22Rv1 (cell line): ENCODE measurements around the gene ELF2.

ENCODE experiments used
- H3K27ac ChIP-seq: fragments of 450-650 bp; 2 replicates; pipeline ENCODE4 v1.5.1; 2017
- ZFX ChIP-seq: fragments of 450-650 bp; IDR thresholded peaks from 2 replicates; pipeline ENCODE4 v1.6.1; 2017; ENCODE audit warnings: antibody characterized with exemption, borderline replicate concordance
- TF ChIP-seq, protein P1 (sequence below): fragments of 450-650 bp; IDR thresholded peaks from 2 replicates; pipeline ENCODE4 v1.5.1; 2017; ENCODE audit warnings: mild to moderate bottlenecking

The ELF2 gene

GRCh38 chr4:139184129-139184528, 7.1 kb upstream of the ELF2 start:
- no peak overlapping the region for H3K27ac ChIP-seq
- TF ChIP-seq ZFX = no peak
- TF ChIP-seq, protein P1, sequence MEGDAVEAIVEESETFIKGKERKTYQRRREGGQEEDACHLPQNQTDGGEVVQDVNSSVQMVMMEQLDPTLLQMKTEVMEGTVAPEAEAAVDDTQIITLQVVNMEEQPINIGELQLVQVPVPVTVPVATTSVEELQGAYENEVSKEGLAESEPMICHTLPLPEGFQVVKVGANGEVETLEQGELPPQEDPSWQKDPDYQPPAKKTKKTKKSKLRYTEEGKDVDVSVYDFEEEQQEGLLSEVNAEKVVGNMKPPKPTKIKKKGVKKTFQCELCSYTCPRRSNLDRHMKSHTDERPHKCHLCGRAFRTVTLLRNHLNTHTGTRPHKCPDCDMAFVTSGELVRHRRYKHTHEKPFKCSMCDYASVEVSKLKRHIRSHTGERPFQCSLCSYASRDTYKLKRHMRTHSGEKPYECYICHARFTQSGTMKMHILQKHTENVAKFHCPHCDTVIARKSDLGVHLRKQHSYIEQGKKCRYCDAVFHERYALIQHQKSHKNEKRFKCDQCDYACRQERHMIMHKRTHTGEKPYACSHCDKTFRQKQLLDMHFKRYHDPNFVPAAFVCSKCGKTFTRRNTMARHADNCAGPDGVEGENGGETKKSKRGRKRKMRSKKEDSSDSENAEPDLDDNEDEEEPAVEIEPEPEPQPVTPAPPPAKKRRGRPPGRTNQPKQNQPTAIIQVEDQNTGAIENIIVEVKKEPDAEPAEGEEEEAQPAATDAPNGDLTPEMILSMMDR = no peak; the same call in 1 of the 2 replicates

DNA sequence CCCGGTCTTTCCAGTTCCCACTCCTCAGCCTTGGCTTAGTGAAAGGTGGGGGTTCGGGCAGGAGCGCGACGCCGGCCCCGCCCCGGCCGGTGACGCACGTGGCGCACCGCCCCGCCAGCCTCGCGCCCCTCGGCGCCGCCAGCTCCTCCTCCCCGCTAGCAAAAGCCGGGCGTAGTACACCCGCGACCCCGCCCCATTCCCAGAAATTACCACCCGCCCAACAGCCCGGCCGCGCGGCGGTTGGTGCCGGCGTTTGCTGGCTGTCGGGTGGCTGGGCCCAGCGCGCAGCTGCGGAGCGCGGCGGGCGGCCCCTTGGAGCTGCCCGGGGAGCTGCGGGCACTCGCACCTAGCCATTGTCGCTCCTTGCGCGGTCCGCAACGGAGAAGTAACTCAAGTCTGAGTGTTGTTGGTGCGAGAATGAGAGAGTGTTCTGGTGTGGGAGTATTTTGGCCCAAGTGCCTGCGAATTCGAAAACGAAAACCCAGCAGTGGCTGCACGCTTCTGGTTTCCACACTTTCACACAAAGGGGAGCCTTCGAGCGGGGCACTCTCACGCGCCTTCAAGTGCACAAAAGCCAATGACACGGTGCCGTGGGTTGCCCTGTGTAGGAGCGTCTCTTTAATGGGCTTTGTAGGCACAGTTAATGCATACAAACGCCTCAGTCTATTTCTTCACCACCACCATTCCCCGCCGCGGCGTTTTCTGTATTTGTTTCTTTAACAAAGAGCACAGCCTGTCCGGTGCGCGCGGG, 1.0 kb upstream of the ELF2 start:
- peak overlapping the region; percentile 98 for H3K27ac ChIP-seq
- no peak for TF ChIP-seq ZFX
- TF ChIP-seq, protein P1 = no peak

- TF ChIP-seq, protein P1 = no peak
- TF ChIP-seq ZFX = no peak
- H3K27ac ChIP-seq = peak overlapping the region; percentile 98
Observed at GRCh38 chr4:139176302-139177048, 543 bp downstream of the ELF2 start.

DNA sequence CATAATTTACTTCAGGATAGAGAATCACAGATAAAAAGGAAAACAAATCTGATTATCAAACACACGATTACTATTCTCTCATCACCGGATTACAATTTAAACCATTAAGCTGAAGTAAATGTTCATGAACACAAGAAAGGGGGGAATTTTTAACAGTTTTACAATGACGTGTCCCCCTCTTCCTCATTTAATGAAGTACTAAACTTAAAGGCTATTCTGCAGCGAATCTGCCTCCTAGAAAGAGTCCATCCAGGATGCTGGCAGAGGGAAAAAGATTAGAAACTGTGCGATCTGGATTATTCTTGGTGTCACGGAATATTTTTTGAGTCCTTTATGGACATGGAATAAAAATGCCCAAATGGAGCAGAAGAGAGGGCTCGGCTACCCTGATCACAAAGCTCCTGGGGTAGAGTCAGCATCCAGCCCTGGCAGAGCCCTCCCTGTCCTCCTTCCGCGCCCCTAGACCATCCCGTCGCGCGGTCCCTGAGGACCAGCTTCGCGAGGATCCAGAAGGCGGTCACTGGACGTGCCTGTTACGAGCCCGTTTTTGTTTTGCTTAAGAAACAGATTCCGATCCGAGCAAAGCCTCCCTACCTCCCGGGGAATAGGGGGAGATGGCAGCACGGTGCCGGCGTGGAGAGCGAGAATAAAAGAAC, 1.2 kb downstream of the ELF2 start:
- H3K27ac ChIP-seq = peak overlapping the region; percentile 98
- TF ChIP-seq, protein P1 = 0 out of 2 replicates have a peak, but pooled peaks have one; percentile 7
- no peak for TF ChIP-seq ZFX

DNA sequence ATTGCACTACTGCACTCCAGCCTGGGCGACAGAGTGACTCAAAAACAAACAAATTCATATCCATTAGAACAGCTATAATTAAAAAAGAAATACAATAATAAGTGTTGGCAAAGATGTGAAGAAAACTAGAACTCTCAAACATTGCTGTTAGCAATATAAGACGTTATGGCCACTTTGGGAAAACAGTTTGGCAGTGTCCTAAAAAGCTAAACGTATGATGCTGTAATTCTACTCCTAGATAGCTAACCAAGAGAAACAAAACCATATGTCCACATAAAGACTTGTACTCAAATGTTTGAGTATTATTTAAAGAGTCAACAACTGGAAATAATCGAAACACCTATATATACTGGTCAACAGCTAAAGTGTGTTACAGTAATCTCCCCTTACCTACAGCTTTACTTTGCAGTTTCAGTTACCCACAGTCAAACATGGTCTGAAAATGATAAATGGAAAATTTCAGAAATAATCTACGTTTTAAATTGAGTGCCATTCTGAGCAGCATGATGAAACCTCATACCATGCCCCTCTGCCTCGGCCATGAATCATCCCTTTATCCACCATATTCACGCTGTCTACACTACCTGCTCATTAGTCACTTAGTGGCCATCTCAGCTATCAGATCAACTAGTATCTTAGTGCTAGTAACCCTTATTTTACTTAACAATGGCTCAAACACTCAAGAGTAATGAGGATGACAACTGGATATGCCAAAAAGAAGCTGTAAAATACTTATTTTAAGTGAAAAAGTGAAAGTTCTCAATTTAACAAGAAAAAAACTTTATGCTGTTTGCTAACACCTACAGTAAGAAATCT, 4.9 kb downstream of the ELF2 start:
- TF ChIP-seq, protein P1 = no peak
- TF ChIP-seq ZFX = no peak
- no peak overlapping the region for H3K27ac ChIP-seq

GRCh38 chr4:139170932-139171331, 6.1 kb downstream of the ELF2 start:
- TF ChIP-seq, protein P1 = no peak
- TF ChIP-seq ZFX = no peak
- no peak overlapping the region for H3K27ac ChIP-seq
